Measurements from ENCODE around the gene SFMBT2.

SFMBT2 gene

GRCh38 chr10:7288060-7288690 lies 122.7 kb downstream of the SFMBT2 start:
- TF ChIP-seq MAX (IDR thresholded peaks at IDR 0.05), result no peak
- no peak for TF ChIP-seq YY1 (IDR thresholded peaks at IDR 0.05; ENCODE audit: low read depth)
- TF ChIP-seq EP300 (IDR thresholded peaks at IDR 0.05; ENCODE audit: borderline replicate concordance), result no peak
- no peak for TF ChIP-seq EGR1 (IDR thresholded peaks at IDR 0.05)
- TF ChIP-seq USF1 (IDR thresholded peaks at IDR 0.05), result no peak
- TF ChIP-seq FOXM1 (IDR thresholded peaks at IDR 0.05; ENCODE audit: borderline replicate concordance, low read depth), result no peak
- TF ChIP-seq TAF1 (IDR thresholded peaks at IDR 0.05; ENCODE audit: low read depth), result no peak
- TF ChIP-seq CEBPB (IDR thresholded peaks at IDR 0.05), result no peak
- TF ChIP-seq RAD21 (IDR thresholded peaks at IDR 0.05; ENCODE audit: low read depth), result no peak
- TF ChIP-seq ZBTB7A (IDR thresholded peaks at IDR 0.05; ENCODE audit: low read depth), result no peak
- no peak for TF ChIP-seq TCF12 (IDR thresholded peaks at IDR 0.05; ENCODE audit: low read depth)
- no peak for TF ChIP-seq TEAD4 (IDR thresholded peaks at IDR 0.05)
- TF ChIP-seq CREB1 (IDR thresholded peaks at IDR 0.05; ENCODE audit: low read depth), result no peak

- no peak for TF ChIP-seq EGR1 (IDR thresholded peaks at IDR 0.05)
- no peak for TF ChIP-seq TEAD4 (IDR thresholded peaks at IDR 0.05)
- no peak for TF ChIP-seq CEBPB (IDR thresholded peaks at IDR 0.05)
- TF ChIP-seq RAD21 (IDR thresholded peaks at IDR 0.05; ENCODE audit: low read depth), result no peak
- TF ChIP-seq EP300 (IDR thresholded peaks at IDR 0.05; ENCODE audit: borderline replicate concordance), result no peak
- TF ChIP-seq REST (IDR thresholded peaks at IDR 0.05; ENCODE audit: low read depth), result no peak
- no peak for TF ChIP-seq ZBTB7A (IDR thresholded peaks at IDR 0.05; ENCODE audit: low read depth)
- TF ChIP-seq NFIC (IDR thresholded peaks at IDR 0.05), result no peak
- no peak for TF ChIP-seq USF1 (IDR thresholded peaks at IDR 0.05)
- TF ChIP-seq YY1 (IDR thresholded peaks at IDR 0.05; ENCODE audit: low read depth), result no peak
These were observed 123.5 kb downstream of the SFMBT2 start for GRCh38 chr10:7287377-7287776.

- TF ChIP-seq REST (IDR thresholded peaks at IDR 0.05; ENCODE audit: low read depth), result no peak
- TF ChIP-seq EGR1 (IDR thresholded peaks at IDR 0.05), result no peak
- no peak for TF ChIP-seq TAF1 (IDR thresholded peaks at IDR 0.05; ENCODE audit: low read depth)
- no peak for TF ChIP-seq ZBTB7A (IDR thresholded peaks at IDR 0.05; ENCODE audit: low read depth)
- TF ChIP-seq CREB1 (IDR thresholded peaks at IDR 0.05; ENCODE audit: low read depth), result no peak
- TF ChIP-seq CEBPB (IDR thresholded peaks at IDR 0.05), result no peak
- TF ChIP-seq YY1 (IDR thresholded peaks at IDR 0.05; ENCODE audit: low read depth), result no peak
- no peak for TF ChIP-seq RAD21 (IDR thresholded peaks at IDR 0.05; ENCODE audit: low read depth)
- TF ChIP-seq TEAD4 (IDR thresholded peaks at IDR 0.05), result no peak
- no peak for TF ChIP-seq MAX (IDR thresholded peaks at IDR 0.05)
- no peak for TF ChIP-seq USF1 (IDR thresholded peaks at IDR 0.05)
- no peak for TF ChIP-seq TCF12 (IDR thresholded peaks at IDR 0.05; ENCODE audit: low read depth)
These were observed 125.1 kb downstream of the SFMBT2 start for GRCh38 chr10:7285522-7286322.

- no peak for TF ChIP-seq EGR1 (IDR thresholded peaks at IDR 0.05)
- TF ChIP-seq USF1 (IDR thresholded peaks at IDR 0.05), result no peak
- TF ChIP-seq YY1 (IDR thresholded peaks at IDR 0.05; ENCODE audit: low read depth), result no peak
- TF ChIP-seq MAX (IDR thresholded peaks at IDR 0.05), result no peak
- TF ChIP-seq TEAD4 (IDR thresholded peaks at IDR 0.05), result no peak
- TF ChIP-seq TAF1 (IDR thresholded peaks at IDR 0.05; ENCODE audit: low read depth), result no peak
- no peak for TF ChIP-seq FOXM1 (IDR thresholded peaks at IDR 0.05; ENCODE audit: borderline replicate concordance, low read depth)
- no peak for TF ChIP-seq RAD21 (IDR thresholded peaks at IDR 0.05; ENCODE audit: low read depth)
- no peak for TF ChIP-seq NFIC (IDR thresholded peaks at IDR 0.05)
- TF ChIP-seq CREB1 (IDR thresholded peaks at IDR 0.05; ENCODE audit: low read depth), result no peak
- TF ChIP-seq CEBPB (IDR thresholded peaks at IDR 0.05), result no peak
- no peak for TF ChIP-seq EP300 (IDR thresholded peaks at IDR 0.05; ENCODE audit: borderline replicate concordance)
- TF ChIP-seq REST (IDR thresholded peaks at IDR 0.05; ENCODE audit: low read depth), result no peak
These were observed 127.6 kb downstream of the SFMBT2 start for GRCh38 chr10:7283246-7283645.

All from Ishikawa (cell line).